Umbilical cord (tissue), 2 donors: ENCODE data around the gene TTLL8. TPM values are rescaled to one million over a fixed set of nuclear protein-coding genes. Genes with fewer than 3 reads are reported as not detected.
"Not testable (repeated sequence)": the region's sequence is repeated elsewhere in the genome, so short reads cannot be mapped to it uniquely, and the experiment has no call there.

Source experiments
- DNase-seq: peaks from one replicate; pipeline ENCODE4 v3.0.0-alpha.2; 2015; ENCODE audit warnings: low spot score
- total RNA-seq: library from RNA; depleted of rRNA; stranded (reverse); fragments of >200 nt; gene quantifications from one replicate; pipeline ENCODE4 v1.2.3, GENCODE V29; 2014; ENCODE audit warnings: low replicate concordance; ENCODE audit not compliant: insufficient read depth

The TTLL8 gene
- total RNA-seq, 1 donor from 2014 or later: not detected

DNA sequence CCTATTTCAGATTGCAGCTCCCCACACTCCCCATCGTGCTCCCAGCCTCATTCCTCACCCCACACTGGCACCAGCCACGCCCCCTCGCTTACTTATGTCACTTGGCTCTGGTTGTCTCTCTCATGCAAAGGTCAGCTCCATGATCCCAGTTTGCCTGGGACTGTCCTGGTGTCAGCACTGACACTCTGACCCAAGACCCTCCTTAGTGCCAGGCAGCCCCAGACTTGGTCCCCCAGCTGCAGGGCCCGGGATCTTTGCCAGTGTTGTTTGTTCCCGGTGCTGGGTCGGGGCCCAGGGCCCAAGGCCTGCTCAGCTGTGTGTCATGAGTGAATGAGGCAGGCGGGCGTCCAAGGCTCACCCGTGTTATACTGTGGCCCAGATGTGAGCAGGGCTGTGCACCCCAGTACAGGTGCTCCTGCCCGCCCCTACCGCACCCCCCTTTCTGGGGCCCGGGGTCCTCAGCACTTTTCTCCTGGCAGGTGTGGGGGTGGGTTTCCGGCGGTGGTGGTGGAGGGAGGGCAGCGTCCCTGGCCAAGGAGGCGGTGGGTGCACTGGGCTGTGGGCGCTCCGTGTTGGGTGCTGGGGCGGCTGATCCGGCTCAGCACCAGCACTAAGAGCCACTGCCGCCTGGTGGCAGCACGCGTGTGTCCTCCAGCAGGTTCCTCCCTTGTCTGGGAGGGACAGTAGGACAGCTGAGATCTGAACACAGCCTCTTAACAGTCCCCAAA lies 65.0 kb downstream of the TTLL8 start:
- peak; percentile 37 for DNase-seq

DNA sequence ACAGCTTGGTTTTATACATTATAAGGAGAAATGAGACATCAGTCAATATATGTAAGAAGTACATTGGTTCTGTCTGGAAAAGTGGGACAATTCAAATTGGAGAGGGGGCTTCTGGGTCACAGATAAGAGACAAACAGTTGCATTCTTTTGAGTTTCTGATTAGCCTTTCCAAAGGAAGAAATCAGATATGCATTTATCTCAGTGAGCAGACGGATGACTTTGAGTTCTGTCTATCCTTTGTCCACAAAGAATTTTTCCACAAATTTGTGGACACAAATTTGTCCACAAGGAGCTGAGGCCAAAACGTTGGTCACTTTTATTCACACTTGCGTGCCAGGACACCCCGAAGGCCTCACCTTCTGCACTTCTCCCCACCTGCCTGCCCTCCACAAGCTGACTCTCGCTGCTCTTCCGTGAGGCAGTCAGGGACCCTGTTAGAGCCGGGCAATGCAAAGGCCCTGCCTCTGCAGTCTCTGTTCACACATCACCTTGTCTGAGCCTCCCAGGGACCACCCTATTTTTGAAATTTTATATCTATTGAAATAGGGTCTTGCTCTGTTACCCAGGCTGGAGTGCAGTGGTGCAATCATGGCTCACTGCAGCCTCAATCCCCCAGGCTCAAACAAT lies 66.1 kb downstream of the TTLL8 start:
- no peak for DNase-seq

DNA sequence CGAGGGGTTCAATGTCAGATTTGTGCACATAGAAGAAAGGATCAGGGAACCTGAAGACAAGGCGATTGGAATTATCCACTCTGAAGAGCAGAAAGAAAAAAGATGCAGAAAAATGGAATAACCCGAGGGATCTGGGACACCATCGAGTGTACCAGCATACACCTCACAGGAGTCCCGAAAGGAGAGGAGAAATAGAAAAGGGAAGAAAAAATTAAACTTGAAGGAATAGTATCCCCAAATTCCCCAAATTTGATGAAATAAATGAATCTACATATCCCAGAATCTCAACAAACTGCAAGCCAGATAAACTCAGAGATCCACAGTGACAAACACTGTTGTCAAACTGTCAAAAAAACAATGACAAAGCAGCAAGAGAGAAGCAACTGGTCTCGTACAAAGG lies 66.9 kb downstream of the TTLL8 start:
- DNase-seq: no peak

DNA sequence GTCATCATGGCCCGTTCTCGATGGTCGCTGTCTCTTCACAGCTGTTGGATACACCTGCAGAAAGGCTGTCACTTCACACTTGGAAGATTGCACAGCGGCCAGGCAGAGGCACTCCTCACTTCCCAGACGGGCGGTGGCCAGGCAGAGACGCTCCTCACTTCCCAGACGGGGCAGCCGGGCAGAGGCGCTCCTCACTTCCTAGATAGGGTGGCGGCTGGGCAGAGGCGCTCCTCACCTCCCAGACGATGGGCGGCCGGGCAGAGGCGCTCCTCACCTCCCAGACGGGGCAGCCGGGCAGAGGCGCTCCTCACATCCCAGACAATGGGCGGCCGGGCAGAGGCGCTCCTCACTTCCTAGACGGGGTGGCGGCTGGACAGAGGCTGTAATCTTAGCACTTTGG lies 68.3 kb downstream of the TTLL8 start:
- DNase-seq: not testable (repeated sequence)

DNA sequence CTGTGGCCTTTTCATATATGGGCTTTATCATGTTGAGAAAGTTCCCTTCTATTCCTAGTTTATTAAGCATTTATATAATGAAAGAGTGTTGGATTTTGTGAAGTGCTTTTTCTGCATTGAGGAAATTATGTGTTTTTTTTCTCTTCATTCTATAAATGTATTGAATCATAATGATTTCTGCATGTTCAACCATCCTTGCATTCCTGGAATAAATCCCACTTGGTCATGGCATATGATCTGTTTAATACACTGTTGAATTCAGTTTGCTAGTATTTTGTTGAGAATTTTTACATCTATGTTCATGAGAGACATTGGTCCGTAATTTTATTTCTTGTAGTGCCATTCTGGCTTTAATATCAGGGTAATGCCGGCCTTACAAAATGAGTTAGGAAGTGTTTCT lies 71.8 kb downstream of the TTLL8 start:
- no peak for DNase-seq

DNA sequence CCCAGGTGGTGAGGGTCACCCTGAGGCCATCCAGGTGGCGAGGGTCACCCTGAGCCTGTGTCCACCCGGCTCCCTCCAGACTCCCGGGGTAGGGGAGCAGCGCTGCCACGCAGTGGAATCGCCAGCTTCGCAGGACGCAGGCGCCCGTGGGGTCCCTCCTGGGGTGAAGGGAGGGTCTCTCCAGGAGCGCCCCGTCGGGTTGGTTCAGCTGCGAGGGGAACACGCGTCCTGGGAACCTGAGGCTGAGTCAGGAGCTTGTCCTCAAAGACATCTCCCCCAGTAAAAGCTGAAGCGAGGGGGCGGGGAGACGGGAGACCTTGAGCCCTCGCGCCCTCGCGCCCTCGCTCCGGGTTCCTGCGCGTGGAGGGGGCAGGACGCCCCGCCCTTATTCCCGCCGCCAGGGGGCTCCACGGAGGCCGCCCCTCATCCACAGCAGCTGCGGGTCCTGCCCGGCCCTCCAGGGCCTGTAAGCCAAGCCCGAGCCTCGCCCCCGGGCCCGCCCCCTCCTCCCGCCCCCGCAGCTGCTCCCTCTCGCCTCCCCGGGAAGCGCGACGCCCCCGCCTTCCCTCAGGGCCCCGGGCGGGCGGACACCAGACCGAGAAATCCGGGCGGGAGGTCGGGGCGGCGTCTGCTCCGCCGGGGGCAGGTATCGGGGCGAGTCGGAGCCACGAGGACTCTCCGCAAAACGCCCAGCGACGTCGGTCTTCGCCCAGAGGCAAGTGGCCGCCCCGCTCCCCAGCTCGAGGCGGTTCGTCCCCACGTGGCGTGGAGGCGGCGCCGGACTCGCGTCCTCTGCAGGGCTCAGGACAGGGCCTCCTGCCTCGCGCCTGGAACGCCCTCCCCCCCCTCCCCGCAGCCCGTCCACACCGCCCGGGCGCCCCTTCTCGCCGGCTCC lies 74.7 kb downstream of the TTLL8 start:
- DNase-seq: no peak

DNA sequence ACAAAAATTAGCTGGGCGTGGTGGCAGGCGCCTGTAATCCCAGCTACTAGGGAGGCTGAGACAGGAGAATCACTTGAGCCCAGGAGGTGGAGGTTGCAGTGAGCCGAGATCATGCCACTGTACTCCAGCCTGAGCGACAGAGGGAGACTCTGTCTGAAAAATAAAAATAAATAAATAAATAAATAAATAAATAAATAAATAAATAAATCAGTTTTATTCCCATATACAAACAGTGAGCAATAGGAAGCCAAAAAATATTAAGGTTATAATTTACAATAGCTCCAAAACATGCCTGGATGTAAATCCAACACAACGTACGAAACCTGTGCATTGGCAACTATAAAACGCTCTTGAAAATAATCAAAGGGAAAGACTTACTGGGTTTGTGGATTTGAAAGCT lies 76.3 kb downstream of the TTLL8 start:
- DNase-seq: not testable (repeated sequence)

DNA sequence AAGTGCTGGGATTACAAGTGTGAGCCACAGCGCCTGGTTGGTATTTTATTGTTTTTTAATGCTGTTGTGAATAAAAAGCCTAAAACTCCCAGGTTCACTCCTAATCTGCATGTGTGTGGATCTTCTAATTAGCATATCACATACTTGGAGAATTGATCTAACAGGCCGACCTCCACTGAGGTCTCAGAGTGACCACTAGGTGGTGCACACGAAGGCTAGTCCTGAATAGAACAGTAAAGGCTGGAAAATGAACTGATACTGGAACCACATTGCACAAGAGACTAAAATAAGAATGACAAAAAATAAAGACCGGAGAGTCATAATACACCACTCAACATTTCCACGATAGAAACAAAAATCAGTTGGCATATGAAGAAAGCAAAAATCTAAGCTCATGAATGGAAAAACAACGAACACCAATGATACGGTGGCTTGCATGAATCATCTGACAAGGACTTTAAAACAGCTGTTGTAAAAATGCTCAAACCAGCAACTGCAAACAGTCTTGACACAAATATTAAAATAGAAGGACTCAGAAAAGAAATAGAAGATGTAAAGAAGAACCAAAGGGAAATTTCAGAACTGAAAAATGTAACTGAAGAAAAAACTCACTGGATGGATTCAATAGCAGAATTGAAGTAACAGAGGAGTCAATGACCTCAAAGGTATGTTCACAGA lies 78.4 kb downstream of the TTLL8 start:
- no peak for DNase-seq

DNA sequence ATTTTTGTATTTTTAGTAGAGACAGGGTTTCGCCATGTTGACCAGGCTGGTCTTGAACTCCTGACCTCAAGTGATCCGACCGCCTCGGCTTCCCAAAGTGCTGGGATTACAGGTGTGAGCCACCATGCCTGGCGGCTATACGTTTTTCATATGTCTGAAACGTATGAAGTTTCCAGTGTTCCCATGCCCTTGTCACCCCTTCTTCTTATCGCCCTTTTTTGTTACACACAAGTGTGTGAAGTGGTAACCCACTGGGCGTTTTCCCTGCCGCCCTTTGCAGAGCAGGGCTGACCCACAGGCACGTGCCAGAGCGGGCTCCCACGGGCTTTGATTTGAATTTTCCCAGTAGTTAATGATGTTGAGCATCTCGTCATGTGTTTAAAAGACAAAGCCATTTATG lies 80.5 kb downstream of the TTLL8 start:
- DNase-seq: no peak

DNA sequence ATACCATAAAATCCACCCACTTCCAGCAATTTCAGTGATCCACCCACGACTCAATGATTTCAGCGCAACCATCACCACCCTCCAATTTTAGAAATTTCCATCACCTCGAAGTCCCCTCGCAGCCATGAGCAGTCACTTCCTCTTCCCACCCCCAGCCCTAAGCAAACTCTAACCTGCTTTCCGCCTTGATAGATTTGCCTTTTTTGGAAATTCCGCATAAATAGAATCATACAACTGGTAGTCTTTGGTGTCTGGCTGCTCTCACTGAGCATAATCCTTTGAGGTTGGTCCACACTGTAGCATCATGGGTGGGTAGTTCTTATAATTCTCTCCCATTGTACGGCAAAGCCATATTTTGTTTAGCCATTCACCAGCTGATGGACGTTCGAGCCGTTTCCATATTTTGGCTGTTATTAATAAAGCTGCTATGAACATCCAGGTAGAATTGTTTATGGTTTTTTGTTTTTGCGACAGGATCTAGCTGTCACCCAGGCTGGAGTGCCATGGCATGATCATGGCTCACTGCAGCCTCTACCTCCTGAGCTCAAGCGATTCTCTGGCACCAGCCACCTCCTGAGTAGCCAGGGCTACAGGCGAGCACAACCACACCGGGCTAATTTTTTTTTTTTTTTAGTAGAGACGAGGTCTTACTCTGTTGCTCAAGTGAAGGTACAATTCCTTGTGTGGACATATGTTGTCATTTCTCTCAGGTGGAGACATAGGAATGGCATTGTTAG lies 81.5 kb downstream of the TTLL8 start:
- DNase-seq: no peak

DNA sequence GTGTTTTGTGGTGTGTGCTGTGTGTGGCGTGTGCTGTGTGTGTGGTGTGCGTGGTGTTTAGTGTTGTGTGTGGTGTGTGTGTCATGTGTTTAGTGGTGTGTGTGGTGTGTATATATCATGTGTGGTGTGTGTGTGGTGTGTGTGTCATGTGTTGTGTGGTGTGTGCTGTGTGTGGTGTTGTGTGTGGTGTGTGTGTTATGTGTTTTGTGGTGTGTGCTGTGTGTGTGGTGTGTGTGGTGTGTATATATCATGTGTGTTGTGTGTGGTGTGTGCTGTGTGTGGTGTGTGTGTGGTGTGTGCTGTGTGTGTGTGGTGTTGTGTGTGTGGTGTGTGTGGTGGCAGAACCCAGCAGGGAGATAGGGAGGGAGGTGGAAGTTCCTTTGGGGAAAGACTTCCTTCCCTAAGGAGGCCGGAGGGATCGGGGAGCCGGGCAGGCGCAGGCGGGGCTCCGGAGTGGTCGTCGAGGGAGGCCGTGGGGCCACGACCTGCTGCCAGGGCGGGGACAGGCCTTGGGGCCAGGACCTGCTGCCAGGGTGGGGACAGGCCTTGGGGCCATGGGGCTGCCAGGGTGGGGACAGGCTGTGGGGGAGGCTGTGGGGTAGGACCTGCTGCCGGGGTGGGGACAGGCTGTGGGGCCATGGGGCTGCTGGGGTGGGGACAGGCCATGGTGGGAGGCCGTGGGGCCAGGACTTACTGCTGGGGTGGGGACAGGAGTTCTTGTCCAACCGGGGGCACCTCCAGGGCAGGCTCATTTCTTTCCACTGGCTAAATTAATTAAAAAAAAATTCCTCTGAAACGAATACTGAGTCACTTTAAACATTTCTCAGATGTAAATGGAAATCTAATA lies 82.3 kb downstream of the TTLL8 start:
- DNase-seq: no peak

DNA sequence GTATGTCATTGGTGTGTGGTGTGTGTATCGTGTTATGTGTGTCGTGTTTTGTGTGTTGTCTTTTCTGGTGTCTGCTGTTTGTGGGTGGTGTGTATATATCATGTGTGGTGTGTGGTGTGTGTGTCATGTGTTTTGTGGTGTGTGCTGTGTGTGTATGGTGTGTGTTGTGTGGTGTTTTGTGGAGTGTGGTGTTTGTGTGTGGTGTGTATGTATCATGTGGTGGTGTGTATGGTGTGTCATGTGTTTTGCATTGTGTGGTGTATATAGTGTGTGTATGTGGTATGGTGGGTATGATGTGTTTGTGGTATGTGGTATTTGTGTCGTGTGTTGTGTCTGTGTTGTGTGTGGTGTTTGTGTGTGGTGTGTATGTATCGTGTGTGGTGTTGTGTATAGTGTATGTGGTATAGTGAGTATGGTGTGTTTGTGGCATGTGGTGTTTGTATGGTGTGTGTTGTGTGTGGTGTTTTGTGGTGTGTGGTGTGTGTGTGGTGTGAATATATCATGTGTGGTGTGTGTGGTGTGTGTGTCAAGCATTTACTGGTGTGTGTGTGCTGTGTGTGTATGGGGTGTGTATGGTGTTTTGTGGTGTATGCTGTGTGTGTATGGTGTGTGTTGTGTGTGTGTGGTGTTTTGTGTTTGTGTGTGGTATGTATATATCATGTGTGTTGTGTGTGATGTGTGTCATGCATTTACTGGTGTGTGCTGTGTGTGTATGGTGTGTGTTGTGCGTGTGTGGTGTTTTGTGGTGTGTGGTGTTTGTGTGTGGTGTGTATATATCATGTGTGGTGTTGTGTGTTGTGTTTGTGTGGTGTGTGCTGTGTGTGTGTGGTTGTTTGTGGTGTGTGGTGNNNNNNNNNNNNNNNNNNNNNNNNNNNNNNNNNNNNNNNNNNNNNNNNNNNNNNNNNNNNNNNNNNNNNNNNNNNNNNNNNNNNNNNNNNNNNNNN lies 84.8 kb downstream of the TTLL8 start:
- DNase-seq: no peak

DNA sequence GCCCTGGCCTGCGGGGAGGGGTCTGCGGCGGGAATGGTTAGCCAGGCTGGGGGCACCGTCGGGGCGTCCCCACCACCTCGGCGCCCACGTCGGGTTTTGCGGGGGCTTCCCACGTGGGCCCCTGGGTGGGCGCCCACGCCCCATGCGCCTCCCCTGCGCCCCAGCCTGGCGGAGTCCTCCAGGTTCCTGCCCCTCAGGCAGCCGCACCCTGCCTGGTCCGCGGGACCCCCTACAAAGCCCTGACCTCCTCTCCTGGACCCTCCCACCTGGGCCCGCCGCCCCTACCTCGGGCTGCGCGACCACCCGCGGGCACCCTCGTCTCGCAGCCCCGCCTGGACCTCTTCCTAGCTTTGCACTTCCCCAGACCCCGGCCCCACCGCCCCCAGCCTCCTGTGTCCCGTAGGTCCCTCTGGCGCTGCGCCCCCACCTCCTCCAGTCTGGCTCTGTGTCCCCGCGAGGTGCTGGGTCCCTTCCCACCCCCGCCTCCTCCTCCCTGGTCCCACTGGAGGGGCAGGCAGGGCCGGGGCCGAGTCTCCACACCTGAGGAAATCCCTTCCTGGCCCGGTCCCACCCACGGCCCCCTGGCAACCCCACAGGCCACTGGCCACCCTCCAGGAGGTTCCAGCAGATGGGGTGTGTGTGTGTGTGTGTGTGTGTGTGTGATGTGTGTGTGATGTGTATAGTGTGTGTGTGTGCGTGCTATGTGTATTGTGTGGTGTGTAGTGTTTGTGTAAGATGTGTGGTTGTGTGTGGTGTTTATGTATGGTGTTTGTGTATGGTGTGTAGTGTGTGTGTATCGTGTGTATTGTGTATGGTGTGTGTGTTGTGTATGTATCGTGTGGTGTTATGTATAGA lies 85.7 kb downstream of the TTLL8 start:
- no peak for DNase-seq

DNA sequence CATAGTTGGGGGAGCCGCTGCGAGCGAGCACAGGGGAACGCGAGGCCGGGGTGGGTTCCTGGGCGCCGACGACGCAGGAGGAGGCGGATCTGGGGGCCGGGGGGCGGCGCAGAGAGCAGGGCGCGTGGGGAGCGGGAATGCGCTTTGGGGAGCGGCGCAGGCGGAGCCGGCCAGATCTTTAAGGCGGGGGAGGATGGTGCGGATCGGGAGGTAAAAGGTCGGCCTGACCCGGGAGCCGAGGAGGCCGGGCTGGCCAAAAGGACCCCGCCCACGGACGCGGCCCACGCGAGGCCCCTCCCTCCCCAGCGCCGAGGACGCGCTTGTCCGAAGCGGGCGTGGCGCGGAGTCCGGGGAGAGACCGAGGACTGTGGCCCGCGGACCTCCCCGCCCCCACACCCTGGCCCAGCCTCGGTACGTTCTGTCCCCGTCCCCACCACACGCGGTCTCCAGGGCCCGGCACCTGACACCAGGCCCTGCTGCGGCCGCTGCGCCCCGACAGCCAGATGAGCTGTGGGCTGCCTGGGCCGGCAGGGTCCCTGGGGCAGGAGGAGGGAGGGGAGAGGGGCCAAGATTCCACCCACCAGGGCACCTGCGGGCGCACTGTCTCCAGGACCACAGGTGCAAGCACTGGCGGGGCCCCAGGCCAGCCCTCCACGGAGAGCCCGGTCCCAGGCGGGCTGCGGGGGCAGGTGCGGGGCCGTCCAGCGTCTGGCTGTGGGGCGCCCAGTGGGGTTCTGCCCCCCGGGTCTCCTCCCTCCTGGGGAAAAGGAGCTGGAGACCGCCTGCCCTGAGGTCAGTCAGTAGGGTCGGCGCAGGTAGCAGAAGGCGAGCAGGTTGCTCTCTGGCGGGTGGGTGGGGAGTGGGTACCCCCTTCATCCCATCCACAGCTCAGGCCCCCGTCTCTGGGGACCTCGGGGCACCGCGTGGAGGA lies 86.6 kb downstream of the TTLL8 start:
- DNase-seq: peak; percentile 44

DNA sequence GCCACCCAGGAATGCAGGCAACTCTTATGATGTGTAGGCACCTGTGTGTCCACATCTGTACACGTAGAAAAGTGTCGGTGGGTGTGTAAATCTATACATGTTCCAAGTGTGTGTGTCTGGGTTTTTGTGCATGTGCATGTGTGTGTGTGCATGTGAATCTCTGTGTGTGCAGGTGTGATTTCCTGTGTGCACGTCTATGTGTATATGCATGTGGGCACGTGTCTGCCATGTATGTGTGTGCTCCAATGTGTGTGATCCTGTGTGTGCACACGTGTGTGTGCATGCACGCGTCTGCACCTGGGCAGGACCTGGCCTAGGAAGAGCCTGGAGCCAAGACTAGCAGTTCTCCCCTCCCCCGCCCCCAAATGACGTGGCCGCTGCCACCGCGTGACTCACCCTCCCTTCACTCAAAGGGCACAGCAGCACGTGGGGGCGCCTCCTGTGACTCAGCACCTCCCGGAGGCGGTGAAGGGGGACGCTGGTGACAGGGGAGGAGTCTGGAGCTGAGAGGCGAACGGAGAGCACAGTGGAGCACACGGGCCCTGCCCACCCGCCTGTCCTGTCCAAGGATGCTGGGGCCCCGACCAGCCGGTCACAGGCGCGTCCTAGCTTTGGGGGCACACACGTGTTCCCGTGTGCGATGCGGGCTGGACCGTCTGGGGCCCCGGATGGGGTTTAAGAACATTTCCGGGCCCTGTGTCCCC lies 87.4 kb downstream of the TTLL8 start:
- DNase-seq: peak; percentile 91

DNA sequence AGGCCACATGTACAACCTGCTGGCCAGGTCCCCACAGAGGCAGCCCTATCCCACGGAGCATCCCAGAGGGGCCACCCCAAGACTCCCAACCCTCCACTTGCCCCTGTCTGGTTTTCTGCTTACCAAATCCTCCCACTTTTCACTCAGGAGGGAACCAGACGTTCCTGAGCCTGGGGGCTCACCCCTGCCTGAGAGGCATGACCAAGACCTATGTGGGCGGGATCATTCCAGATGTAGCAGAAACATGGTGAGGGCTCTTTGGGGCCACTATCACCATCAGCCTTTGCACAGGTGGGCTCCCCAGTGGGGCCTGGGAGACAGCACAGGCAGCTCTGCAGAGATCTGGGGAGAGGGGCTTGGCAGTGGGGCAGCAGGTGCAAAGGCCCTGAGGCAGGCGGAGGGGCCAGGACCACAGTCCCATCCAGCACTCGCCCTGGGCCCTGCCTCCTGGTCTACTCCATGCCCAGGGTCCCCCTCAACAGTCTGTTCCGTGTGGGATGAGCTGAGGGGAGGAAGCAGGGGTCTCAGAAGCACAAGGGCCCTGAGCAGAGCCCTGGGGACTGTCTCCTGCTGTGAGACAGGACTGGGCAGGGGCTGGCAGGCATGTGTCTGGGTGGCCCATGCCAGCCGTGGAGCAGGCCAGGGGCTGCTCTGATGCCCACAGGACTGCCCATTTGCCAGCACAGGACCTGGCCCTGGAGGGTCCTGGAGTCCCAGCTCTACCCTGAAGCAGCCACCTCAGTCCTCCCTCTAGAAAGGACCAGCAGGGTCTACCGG lies 88.2 kb downstream of the TTLL8 start:
- no peak for DNase-seq
